ENCODE results near the gene BID. TPM values are rescaled to one million over a fixed set of nuclear protein-coding genes. Genes with fewer than 3 reads are reported as not detected.
A peak's percentile ranks its signal among the peaks of the same experiment; 100 is the strongest.

The BID gene
- total RNA-seq, 2 experiments from 2014 or later: 59.9 to 60.3 TPM

GRCh38 chr22:17743661-17744411, 30.4 kb downstream of the BID start:
- peaks cover 12% of the 10 kb centered on the region for H3K36me3 ChIP-seq (ENCODE audit: insufficient read depth, low read length)
- H3K9me3 ChIP-seq (ENCODE audit: low read length): no peaks in the 10 kb centered on the region
- BruUV-seq (replicated peaks): no TSS peak
- no peak overlapping the region for H2AFZ ChIP-seq (ENCODE audit: low read length)
- H3K4me3 ChIP-seq (ENCODE audit: low read depth, low read length, poor library complexity, severe bottlenecking): no peak overlapping the region
- intact Hi-C loops (cut with micrococcal nuclease; ENCODE audit: unreplicated experiment): no loop called here
- H3K4me1 ChIP-seq (ENCODE audit: insufficient read depth, low read length, poor library complexity, severe bottlenecking): peaks cover 15% of the 10 kb centered on the region
- H3K79me2 ChIP-seq (ENCODE audit: insufficient read depth, low read depth, low read length): no peaks in the 10 kb centered on the region
- TF ChIP-seq EZH2phosphoT487 (IDR thresholded peaks at IDR 0.05; ENCODE audit: borderline replicate concordance, low read depth, low read length) (no peak), CTCF (conservative IDR thresholded peaks at IDR 0.05; ENCODE audit: low read length) (no peak)
- DNase-seq (ENCODE audit: low spot score): no peak
- no peak overlapping the region for H3K27ac ChIP-seq (ENCODE audit: low read depth, low read length, poor library complexity, severe bottlenecking)
- H3K4me2 ChIP-seq (ENCODE audit: low read length): no peak overlapping the region
- ChIA-PET CTCF (ENCODE audit: unreplicated experiment) (interaction anchor here (0.5 to 1.4 kb wide), 3 partner anchors 28 to 240 kb away, joined by 3 to 6 read pairs (median 4); no protein-coding TSS in a partner anchor), POLR2A (interaction anchor here (0.6 to 1.3 kb wide), 2 partner anchors 9 to 86 kb away, joined by 3 to 5 read pairs; no protein-coding TSS in a partner anchor)
- no peaks in the 10 kb centered on the region for H4K20me1 ChIP-seq (ENCODE audit: insufficient read depth, low read length)
- no peaks in the 10 kb centered on the region for H3K9me2 ChIP-seq (ENCODE audit: insufficient read depth, low read length)

GRCh38 chr22:17742527-17742902, 31.8 kb downstream of the BID start:
- TF ChIP-seq EZH2phosphoT487 (IDR thresholded peaks at IDR 0.05; ENCODE audit: borderline replicate concordance, low read depth, low read length): no peak
- TF ChIP-seq CTCF (conservative IDR thresholded peaks at IDR 0.05; ENCODE audit: low read length): peak; percentile 81
- H3K27ac ChIP-seq (ENCODE audit: low read depth, low read length, poor library complexity, severe bottlenecking): no peak overlapping the region
- no peaks in the 10 kb centered on the region for H3K79me2 ChIP-seq (ENCODE audit: insufficient read depth, low read depth, low read length)
- ChIA-PET POLR2A (interaction anchor here (0.6 to 1.3 kb wide), 4 partner anchors 10 to 525 kb away, joined by 5 to 8 read pairs (median 6); no protein-coding TSS in a partner anchor), CTCF (ENCODE audit: unreplicated experiment) (interaction anchor here (0.5 to 0.6 kb wide), 2 partner anchors 43 to 58 kb away, joined by 3 read pairs; no protein-coding TSS in a partner anchor)
- no peak overlapping the region for H3K4me2 ChIP-seq (ENCODE audit: low read length)
- no peaks in the 10 kb centered on the region for H4K20me1 ChIP-seq (ENCODE audit: insufficient read depth, low read length)
- peaks cover 15% of the 10 kb centered on the region for H3K4me1 ChIP-seq (ENCODE audit: insufficient read depth, low read length, poor library complexity, severe bottlenecking)
- BruUV-seq (replicated peaks): no TSS peak
- no peaks in the 10 kb centered on the region for H3K9me3 ChIP-seq (ENCODE audit: low read length)
- no peak overlapping the region for H3K4me3 ChIP-seq (ENCODE audit: low read depth, low read length, poor library complexity, severe bottlenecking)
- H3K36me3 ChIP-seq (ENCODE audit: insufficient read depth, low read length): peaks cover 25% of the 10 kb centered on the region
- no peaks in the 10 kb centered on the region for H3K9me2 ChIP-seq (ENCODE audit: insufficient read depth, low read length)
- intact Hi-C loops (cut with micrococcal nuclease; ENCODE audit: unreplicated experiment): loop anchor here (1.0 kb wide), 6 partner anchors 30 to 334 kb away; no protein-coding TSS in a partner anchor
- H2AFZ ChIP-seq (ENCODE audit: low read length): no peak overlapping the region
- DNase-seq (ENCODE audit: low spot score): peak; percentile 87

All from OCI-LY7 (cell line).